ENCODE results near the gene CSHL1.
"Not testable (repeated sequence)": the region's sequence is repeated elsewhere in the genome, so short reads cannot be mapped to it uniquely, and the experiment has no call there.

DNA sequence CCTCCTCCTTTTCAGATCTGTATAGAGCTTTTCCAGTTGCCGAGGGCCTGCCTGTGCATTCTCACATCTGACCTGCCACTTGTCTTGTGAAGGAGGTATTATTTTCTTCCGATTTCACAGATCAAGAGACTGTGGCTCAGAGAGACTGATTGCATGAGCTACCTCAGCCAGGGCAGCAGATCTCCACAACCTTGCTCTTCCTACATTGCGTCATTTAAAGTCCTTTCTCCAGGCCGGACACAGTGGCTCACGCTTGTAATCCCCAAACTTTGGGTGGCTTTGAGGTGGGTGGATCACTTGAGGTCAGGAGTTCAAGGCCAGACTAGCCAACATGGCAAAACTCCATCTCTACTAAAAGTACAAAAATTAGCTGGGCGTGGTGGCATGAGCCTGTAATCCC, 9.0 kb upstream of the CSHL1 start:
- TF ChIP-seq EZH2 (IDR thresholded peaks at IDR 0.05); POLR2AphosphoS5 (IDR thresholded peaks at IDR 0.05; ENCODE audit: borderline replicate concordance, low read depth, low read length): not testable (repeated sequence)

All from SK-N-MC (cell line).